HG02943 (cell line): ENCODE results near the gene ARL3.
A peak's percentile ranks its signal among the peaks of the same experiment; 100 is the strongest.

Source experiments
- ATAC-seq: cut with Tn5 transposase; IDR thresholded peaks from one replicate; pipeline ENCODE4 v1.9.1; 2021; ENCODE audit warnings: mild to moderate bottlenecking, low read depth, moderate library complexity; ENCODE audit not compliant: unreplicated experiment

ARL3 gene

DNA sequence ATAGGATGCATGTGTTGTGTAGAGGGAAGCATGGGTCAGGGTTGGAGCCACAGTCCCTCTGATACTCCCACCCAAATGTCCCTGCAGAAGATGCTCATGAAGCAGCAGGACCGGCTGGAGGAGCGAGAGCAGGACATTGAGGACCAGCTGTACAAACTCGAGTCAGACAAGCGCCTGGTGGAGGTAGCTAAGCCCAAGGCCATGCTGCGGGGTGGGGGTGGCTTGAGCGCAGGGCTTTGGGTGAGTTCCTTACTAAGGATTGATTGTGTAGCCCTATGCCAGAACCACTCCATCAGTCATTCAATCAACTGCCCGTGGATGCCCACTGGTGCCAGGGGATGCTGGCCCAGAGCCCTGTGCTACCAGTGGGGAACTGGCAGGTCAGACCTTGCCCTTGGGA, 59.6 kb downstream of the ARL3 start:
- no peak for ATAC-seq

DNA sequence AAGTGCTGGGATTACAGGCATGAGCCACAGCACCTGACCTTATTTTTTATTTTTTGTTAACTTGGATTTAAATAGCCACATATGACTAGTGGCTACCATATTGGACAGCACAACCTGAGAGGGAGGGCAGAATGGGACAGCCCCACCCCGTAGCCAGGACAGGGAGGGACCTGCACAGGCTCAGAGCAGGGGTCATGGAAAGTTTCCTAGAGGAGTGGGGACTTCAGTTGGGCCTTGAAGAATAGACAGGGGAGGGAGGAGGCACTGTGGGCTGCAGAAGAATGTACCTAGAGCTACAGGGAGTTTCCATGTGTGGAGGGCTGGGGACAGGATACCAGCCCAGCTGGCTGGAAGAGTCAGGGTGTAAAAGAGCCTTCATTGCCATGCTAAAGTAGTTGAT, 61.1 kb downstream of the ARL3 start:
- no peak for ATAC-seq

DNA sequence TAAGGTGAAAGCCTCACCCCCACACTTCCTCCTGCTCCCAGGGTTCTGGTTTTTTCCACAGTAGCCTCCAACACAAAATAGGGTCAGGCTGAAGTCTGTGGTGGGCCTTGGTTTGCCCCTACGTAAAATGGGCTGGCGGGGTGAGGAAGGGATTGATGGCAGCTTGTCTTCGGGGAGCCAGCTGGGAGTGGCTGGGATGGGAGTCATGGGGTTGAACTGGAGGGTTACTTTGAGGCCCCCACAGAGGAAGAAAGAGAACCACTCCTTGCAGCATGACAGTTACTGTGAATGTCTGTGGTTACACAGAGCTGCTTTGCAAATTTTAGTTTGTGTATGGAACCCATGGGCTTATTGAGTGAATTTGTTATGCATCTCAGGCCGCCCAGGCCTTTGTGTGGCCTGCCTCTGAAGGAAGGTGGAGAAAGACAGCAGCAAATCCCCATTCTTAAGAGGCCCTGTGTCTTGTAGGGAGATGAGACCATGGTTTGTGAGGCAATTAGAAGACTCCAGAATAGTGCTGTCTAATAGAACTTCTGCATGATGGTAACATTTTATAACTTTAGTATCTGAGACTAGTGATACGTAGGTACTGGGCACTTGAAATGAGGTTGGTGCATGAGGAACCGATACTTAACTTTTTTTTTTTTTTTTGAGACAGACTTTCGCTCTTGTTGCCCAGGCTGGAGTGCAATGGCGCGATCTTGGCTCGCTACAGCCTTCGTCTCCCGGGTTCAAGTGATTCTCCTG, 61.9 kb downstream of the ARL3 start:
- no peak for ATAC-seq

DNA sequence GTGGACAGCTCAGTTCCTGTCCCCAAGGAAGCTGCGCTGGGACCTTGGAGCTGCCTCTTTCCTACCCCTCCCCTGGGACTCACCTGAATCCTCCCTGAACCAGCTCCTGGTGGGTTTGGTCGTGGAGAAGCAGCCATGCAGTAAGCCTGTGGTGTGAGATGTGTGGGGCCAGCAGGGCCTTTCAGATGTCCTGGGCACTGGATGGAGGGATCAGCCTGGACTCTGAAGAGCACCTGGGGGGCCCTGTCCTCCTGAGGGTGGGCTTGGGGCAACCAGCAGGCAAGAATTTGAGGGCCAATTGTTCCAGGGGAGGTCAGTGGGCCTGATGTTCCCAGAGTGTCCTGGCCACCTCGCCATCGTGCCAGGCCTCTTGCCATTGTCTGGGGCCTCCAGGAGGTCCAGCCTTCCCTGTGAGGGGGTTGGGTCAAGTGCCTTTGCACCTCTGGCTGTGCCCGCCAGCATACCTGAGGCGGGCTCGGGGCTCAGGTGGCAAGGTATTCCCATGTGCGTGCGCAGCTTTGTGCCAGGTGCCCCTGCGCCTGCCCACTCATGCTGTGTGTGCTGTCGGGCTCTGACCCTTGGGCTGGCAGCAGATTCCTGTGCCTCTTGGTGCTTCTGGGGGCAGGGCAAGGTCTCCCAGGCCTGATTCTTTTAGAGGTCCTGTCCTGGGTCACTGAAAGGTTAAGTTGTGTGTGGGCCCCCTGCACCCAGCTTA, 62.6 kb downstream of the ARL3 start:
- no peak for ATAC-seq

DNA sequence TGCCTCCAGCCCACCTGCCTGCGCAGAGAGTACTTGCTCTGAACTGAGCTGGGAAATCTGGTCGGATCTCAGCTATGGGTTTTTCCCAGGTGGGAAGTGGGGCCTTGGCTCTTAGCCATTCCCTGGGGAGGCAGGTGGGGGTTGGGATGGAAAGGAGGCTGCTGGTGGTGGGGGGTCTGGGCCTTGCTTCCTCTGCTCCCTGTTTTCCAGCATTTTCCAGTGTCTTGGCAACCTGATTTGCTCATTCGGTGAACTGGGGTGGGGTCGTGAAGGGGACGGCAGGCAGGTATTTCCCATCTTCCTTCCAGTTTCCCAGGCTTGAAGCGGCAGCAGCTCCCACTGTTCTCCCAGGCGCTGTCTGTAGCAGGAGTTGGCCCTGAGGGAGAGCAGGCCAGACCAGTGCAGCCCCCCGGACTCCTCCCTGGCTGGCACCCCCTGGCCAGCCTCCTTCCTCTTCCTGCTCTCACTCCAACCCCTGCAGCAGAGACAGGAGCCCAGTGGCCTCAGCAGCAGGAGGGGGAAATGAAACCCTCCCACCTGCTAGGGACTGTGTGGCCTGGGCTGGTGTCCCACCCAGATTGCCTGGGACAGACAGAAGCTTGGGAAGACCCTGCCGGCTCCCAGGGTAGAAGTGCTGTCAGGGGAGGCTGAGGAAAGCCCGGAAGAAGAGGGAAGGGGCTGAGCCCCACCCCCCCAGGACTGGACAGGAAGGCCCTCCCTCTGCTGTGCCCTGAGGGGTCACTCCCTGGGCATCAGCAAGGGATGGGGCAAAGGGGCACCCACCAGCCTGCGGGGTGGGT, 63.3 kb downstream of the ARL3 start:
- no peak for ATAC-seq

DNA sequence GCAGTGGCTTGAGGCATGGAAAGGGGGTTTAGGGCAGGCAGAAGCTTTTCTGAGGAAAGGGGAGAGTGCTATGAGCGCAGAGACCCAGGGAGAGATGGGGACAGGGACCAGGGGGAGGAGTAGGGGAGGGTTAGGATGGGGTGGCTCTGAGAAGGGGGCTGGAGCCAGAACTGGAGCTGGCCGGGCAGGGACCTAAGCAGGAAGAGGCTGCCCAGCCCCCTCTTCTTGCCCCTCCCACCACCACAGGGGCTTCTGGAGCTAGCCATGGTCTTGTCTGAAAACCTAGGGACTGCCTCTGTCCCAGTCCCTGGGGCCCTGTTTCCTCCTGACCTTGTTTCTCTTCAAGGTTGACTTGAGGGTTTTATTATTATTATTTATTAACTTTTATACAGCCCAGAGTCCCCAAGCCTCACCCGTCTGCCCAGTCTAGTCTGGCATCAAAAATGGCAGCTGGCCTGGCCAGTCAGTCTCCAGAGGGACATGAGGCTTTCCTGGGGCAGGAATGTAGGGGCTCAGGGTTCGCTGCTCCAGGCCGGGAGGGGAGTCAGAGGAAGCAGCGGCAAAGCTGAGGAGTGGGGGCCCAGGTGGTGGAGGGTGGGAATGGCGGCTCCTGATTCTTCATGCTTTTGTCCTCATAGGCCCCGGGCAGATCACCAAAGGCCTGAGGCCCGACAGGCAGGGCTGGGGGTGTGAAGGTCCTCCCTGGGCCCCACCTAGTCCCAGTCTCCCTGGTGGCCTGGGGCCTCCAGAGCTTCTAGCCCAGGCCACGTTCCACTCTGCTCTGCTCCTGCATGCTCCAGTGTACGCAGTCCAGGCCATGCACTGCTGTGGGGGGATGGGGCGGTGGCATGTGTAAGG, 64.2 kb downstream of the ARL3 start:
- no peak for ATAC-seq

DNA sequence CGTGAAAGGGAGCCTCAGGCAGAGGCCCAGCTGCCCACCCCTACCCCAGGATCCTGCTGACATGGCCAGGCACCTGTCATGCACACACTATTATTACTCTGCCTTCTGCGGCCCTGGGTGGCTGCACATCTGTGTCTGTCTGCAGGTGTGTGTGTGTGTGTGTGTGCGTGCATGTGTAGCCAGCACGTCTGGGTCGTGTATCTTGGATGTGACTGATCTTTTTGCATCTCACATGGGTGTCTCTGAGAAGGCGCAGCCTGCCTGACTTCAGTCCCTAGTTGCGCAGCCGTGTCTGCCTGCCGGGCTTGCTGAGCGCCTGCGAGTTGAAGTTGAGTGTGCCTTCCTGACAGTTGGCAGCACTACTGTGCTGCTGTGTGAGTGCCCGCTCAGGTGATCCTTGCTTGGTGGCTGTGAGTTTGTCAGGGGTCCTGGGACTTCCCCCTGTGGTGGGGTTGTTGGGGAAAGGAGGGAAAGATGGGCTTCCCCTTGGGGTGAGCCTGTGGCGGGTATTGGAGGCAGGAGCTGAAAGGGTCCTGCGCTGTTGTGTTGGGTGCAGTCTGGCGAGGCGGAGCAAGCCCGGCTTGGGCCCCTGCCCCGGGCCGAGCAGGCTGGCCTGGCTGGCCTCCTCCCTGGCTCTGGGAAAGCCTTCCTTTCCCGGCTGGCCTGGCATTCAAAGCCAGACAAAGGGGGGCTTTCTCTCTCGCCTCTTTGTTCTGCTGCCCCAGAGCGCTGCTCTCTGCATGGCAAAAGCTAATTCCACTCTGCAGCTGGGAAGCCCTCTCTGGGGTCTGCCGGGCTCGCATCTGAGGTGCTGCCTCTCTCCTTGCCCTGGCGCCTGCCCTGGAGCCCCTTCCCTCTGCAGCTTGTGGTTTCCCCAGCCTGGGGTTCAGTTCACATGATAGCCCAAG, 65.1 kb downstream of the ARL3 start:
- no peak for ATAC-seq

DNA sequence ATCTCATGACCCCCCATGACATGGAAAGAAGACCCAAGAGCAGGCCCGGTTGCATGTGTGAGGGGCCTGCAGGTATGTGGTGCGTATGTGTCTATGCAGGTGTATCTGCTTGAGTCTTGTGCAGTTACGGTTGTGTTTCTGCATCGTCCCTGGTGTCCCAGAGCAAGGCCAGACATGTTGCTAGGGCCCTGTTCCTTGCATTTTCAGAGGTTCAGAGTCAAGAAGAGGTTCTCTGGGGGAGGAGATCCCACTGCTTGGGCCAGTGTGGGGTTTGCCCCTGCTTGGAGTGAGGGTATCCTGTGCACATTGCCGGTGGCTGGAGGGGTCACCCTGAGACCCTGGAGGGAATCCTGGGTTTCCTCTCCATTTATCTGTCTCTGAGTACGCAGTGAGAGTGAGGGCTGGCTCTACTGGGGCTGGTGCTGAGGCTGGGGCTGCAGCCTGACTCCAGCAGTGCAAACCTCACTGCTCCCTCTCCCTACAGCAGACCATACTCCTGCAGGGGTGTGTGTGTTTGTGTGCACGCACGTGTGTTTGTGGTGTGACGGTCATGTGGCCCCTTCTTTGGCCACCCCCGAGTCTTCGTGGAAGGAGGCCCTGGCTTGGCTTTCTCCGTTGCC, 65.8 kb downstream of the ARL3 start:
- ATAC-seq, result no peak

DNA sequence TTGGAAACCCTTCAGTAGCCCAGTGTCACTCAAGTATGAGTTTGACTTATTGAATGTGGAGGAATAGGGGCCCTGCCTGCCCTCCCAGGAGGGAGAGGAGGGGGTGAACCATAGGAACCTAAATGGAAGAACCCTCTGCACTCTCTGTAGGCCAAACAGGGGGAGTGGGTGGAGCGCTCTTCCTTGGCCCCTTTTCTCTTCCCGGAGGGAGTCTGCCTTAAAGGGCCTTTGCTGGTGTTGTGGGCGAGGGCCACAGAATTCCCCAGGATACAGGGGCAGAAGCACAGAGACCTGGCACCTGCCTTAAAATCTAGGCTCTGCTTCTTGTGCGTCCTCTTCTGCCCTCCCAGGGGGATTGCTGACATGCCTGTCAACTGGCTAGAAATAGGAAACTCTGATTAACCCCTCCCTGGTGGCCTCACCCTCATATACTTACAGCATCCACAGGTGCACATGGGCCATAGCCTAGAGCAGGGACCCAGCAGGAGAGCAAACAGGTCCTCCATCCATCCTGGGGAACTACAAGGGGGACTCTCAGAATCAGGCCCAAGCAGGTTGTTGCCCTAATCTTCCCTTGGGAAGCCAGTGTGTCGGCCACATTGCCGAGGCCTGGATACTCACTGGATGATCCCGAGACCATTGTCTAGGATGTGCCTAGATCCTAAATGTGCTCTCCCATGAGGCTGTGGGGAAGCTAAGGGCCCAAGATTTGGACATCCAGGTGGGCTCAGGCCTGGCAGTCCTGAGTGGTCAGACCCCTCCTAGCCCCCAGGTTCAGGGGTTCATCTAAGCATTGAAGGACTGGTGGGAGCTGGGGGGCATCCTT, 66.5 kb downstream of the ARL3 start:
- no peak for ATAC-seq

DNA sequence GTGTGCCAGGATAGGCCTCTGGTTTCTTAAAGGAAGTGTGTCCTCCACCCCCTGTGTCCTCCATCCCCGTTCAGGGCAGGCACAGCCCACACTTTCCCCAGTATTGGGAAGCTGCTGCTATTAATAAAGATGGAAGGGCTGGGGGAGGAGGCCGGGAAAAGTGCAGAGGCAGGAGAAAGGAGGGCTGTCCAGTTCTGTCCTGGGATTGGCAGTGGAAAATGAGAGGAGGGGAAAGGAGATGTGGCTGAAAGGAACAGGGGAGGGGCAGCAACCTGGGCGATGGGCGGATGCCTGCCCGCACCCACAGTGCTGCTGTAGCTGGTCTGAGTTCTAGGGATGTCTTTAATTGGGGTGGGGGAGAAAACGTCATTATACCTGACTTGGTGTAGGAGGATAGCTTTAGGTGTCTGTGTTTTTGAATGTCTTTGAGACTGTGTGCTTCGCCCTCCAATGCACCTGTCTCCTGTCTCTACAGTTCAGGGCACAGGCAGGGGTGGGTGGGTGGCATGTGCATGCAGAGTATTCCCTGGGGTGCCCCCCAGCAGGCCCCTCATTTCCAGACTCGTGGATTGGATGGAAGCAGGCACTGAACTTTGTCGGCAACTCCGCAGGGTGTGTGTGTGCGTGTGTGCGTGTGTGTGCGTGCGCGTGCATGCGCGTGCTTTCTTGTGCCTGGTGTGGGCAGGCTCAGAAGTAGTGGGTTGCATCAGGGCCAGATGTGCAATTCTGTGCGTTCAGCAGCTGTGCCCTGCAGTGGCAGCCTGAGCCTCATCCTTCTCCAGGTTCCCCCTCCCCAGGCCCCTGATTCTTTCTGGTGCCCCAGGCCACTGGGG, 67.4 kb downstream of the ARL3 start:
- no peak for ATAC-seq

DNA sequence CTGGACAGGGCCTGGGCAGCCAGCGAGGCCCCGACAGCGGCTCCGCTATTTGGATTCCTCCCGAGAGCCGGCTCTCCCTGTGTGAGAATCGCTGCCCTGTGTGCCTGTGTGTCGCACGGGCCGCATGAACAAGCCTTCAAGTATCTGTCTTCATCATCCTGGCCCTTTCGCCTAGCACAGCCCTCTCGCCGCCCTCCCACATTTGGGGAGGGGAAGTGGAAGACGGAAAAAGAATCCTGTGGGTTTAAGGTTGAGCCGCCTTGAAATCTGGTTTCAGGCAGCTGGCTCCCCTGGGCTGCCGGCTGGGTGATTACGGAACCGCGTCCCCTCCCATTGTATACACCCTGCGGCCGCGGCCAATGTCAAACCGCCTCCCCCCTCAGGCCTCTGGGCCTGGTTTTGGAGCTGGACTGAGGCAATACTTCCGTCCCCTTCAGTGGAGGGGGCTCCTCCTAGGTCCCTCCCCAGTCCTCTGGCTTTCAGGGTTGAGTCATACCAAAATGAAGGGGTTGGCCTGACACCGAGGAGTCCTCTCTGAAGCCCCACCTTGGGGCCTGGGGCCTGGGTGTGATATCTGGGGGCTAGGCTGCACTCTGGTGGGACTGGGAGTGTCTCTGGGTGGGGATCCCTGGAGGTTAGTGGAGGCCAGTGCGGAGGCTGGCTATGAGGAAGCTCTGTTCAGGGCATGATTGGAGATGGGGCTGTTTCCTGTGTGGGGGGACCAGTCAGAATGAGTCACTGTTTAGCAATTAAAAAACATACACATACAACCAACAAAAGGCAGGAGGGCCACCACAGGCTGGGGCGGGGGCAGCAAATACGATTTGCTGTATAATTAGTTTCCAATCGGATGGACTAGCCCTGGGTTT, 68.2 kb downstream of the ARL3 start:
- peak; percentile 28 for ATAC-seq

DNA sequence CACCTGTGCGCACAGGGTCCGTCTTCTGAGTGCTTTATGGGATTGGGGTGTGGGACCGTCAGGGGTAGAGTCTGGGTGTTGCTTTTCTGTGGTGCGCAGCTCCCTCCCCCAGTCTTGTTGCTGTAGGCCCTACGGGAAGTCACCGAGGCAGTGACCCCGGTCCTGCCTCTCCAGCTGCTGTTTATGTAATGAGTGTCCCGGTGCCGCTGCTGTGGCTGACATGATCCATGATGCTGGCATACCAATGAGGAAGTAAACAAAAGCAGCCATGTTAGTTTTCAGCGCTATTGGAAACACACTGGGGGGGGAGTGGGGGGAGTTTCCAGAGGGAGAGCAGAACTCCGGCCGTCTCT, 68.8 kb downstream of the ARL3 start:
- ATAC-seq, result no peak

DNA sequence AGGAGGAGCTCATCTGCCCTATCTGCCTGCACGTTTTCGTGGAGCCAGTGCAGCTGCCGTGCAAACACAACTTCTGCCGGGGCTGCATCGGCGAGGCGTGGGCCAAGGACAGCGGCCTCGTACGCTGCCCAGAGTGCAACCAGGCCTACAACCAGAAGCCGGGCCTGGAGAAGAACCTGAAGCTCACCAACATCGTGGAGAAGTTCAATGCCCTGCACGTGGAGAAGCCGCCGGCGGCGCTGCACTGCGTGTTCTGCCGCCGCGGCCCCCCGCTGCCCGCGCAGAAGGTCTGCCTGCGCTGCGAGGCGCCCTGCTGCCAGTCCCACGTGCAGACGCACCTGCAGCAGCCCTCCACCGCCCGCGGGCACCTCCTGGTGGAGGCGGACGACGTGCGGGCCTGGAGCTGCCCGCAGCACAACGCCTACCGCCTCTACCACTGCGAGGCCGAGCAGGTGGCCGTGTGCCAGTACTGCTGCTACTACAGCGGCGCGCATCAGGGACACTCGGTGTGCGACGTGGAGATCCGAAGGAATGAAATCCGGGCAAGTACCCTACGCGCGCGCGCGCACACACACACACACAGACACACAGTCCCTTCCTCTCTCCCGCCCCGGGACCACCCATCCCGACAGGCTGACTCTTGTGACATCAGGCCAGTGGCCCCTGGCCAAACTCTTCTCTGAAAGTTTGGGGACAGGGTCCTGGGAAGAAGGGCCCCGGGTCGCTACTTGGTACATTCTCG, 69.4 kb downstream of the ARL3 start:
- ATAC-seq, result no peak

DNA sequence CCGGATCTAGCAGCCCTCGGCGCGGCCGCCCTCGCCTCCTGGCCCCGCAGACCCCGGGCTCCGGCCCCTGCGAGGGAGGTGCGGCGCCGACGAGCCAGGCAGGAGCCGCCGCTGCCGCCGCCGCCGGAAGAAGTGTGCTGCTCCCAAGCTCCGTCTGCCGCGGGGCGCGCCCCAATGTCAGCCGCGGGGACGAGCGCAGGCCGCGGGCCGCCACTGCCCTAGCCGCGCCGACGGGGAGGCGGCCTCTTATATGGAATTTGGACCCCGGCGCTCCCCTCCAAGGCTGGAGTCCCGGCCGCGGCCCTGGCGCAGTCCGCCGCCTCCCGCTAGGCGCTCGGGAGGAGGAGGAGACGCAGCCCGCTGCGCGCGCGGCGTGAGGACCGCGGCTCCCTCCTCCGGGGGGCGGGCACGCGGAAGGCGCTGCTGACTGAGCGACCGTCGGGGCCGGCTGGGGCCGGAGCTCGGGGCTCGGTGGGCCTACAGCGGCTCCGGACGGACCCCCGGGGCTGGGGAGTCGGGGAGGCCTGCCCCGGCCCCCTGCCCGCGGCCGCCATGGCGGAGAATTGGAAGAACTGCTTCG, 70.0 kb downstream of the ARL3 start, which contains the start of gene TRIM8:
Gene TRIM8, plus strand, starts transcription at position 414 of the 580 bp plus-strand sequence. Its CDS starts 139 bp downstream, at position 553.
- no peak for ATAC-seq

DNA sequence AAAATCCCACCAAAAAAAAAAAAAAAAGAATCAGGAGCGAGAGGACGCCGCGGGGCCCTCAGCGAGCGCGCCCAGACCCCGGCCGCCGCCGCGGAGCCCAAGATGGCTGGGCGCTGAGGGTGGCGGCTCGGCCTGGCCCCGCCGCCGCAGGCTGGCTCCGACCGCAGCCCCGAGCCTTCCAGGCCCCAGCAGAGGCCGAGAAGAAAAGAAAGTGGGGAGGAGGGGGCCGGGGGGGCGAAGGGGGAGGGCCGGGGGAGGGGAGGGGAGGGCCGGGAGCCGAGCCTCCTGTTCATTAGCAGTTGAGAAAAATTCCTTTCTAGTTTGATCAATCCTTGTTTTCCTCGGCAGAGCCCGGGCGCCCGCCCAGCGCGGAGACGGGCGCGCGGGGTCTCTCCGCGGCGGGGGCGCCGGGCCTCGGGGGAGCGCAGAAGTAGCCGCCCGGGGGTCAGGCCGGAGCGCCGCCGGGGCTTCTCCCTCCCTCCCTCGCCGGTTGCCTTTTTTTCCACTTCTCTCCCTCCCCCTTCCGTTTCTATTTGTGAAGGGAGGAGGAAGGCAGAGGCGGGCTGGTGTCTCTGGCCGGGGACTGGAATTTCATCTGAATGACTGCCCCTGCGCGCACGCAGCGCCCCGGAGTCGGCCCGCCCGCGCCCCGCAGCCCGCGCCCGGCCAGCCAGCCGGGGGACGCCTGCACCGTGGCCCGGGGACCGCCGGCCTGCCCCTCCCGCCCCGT, 70.7 kb downstream of the ARL3 start:
- no peak for ATAC-seq
